ENCODE data around the gene MLST8. TPM values are rescaled to one million over a fixed set of nuclear protein-coding genes. Genes with fewer than 3 reads are reported as not detected.

MLST8 gene
- polyA plus RNA-seq, 1 experiment = 62.7 TPM

DNA sequence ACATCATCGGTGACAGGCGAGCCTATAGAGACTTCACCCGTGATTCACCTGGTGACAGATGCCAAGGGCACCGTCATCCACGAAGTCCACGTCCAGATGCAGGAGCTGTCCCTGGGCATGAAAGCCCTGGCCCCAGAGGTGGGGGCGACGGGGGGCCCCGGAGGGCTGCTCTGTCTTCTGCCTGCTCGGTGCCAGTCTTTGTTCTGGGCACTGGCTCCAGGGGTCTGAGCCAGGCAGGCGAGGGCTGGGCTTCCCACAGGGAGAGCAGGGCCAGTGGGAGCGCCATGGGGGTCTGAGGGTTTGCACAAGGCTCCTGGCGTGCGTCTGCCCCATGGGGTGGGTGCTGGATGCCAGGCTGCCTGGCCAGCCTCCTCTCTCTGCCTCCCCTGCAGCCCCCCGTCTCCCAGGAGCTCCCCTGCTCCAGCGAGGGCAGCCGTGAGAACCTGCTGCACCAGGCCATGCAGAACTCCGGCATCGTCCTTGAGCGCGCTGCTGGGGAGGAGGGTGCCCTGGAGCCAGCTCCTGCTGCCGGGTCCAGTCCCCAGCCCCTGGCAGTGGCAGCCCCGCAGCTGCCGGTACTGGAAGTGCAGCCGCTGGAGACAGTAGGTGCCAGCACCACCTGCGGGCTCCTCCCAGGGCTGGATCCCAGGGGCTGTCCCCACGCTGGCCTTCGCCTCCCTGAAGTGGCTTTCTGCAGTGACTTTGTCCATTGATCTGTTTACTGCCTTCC, 28.0 kb downstream of the MLST8 start:
- no peaks in the 10 kb centered on the region for H3K27me3 ChIP-seq (ENCODE audit: control insufficient read depth, insufficient read depth, low read length)
- H3K4me3 ChIP-seq (ENCODE audit: low read depth, low read length) = no peak overlapping the region
- DNase-seq (ENCODE audit: low read depth) = no peak
- H3K36me3 ChIP-seq (ENCODE audit: control insufficient read depth, insufficient read depth, low read length) = peaks cover 43% of the 10 kb centered on the region
- TF ChIP-seq, protein P1, sequence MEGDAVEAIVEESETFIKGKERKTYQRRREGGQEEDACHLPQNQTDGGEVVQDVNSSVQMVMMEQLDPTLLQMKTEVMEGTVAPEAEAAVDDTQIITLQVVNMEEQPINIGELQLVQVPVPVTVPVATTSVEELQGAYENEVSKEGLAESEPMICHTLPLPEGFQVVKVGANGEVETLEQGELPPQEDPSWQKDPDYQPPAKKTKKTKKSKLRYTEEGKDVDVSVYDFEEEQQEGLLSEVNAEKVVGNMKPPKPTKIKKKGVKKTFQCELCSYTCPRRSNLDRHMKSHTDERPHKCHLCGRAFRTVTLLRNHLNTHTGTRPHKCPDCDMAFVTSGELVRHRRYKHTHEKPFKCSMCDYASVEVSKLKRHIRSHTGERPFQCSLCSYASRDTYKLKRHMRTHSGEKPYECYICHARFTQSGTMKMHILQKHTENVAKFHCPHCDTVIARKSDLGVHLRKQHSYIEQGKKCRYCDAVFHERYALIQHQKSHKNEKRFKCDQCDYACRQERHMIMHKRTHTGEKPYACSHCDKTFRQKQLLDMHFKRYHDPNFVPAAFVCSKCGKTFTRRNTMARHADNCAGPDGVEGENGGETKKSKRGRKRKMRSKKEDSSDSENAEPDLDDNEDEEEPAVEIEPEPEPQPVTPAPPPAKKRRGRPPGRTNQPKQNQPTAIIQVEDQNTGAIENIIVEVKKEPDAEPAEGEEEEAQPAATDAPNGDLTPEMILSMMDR (IDR thresholded peaks at IDR 0.05; ENCODE audit: insufficient read depth, low read depth, low read length) = no peak
- ChIA-PET CTCF (no interaction called here), POLR2A (no interaction called here)

DNA sequence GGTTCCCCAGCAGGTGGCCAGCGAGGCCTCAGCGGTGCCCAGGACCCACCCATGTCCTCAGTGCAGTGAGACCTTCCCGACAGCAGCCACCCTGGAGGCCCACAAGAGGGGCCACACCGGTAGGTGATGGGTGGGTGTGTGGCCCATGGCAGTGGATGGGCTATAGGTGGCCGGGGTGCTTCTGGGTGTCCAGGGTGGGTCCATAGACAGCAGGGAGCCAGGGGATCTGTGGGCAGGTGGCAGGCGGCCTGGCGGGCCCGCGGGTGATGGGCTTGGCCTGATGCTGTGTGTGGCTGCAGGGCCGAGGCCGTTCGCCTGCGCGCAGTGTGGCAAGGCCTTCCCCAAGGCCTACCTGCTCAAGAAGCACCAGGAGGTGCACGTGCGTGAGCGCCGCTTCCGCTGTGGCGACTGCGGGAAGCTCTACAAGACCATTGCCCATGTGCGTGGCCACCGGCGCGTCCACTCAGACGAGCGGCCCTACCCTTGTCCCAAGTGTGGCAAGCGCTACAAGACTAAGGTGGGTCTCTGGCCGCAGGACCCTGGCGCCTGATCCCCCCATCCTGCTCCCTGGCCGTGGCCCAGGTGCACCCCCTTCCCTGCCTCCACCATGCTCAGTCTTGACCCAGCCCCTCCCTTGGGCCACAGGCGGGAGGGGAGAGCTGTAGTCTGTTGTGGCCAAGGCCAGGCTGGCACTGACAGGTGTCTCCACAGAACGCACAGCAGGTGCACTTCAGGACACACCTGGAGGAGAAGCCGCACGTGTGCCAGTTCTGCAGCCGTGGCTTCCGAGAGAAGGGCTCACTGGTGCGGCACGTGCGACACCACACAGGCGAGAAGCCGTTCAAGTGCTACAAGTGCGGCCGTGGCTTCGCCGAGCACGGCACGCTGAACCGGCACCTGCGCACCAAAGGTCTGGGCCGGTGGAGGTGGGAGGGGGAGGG, 28.9 kb downstream of the MLST8 start:
- CTCF ChIA-PET = no interaction called here
- H3K36me3 ChIP-seq (ENCODE audit: control insufficient read depth, insufficient read depth, low read length) = peaks cover 36% of the 10 kb centered on the region
- TF ChIP-seq, protein P1 (IDR thresholded peaks at IDR 0.05; ENCODE audit: insufficient read depth, low read depth, low read length) = no peak
- POLR2A ChIA-PET = no interaction called here
- H3K4me3 ChIP-seq (ENCODE audit: low read depth, low read length) = no peak overlapping the region
- no peak for DNase-seq (ENCODE audit: low read depth)
- no peaks in the 10 kb centered on the region for H3K27me3 ChIP-seq (ENCODE audit: control insufficient read depth, insufficient read depth, low read length)

DNA sequence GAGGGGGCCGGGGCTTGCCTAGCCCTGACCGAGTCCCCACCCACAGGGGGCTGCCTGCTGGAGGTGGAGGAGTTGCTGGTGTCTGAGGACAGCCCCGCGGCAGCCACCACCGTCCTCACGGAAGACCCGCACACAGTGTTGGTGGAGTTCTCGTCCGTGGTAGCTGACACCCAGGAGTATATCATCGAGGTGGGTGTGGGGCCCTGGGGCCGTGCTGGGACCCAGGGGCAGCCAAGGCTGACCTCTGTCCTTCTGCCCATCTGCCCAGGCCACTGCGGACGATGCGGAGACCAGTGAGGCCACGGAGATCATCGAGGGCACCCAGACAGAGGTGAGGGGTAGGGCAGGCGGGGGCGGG, 29.5 kb downstream of the MLST8 start:
- Histone ChIP-seq H3K4me3 (ENCODE audit: low read depth, low read length) (no peak overlapping the region), H3K27me3 (ENCODE audit: control insufficient read depth, insufficient read depth, low read length) (no peaks in the 10 kb centered on the region), H3K36me3 (ENCODE audit: control insufficient read depth, insufficient read depth, low read length) (peaks cover 33% of the 10 kb centered on the region)
- DNase-seq (ENCODE audit: low read depth) = no peak
- TF ChIP-seq, protein P1 (IDR thresholded peaks at IDR 0.05; ENCODE audit: insufficient read depth, low read depth, low read length) = no peak
- ChIA-PET CTCF (no interaction called here), POLR2A (no interaction called here)

DNA sequence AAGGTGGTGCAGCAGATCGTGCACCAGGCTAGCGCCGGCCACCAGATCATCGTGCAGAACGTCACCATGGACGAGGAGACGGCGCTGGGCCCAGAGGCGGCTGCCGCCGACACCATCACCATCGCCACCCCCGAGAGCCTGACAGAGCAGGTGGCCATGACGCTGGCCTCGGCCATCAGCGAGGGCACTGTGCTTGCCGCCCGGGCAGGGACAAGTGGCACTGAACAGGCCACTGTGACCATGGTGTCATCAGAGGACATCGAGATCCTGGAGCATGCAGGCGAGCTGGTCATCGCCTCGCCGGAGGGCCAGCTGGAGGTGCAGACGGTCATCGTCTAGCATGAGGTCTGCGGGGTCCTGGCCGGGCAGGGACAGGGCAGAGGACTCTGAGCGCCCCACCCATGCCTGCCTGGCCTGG, 30.0 kb downstream of the MLST8 start:
- peaks cover 33% of the 10 kb centered on the region for H3K36me3 ChIP-seq (ENCODE audit: control insufficient read depth, insufficient read depth, low read length)
- CTCF ChIA-PET = no interaction called here

More for the DNA sequence above, 30.0 kb downstream of the MLST8 start:
- H3K27me3 ChIP-seq (ENCODE audit: control insufficient read depth, insufficient read depth, low read length) = no peaks in the 10 kb centered on the region
- TF ChIP-seq, protein P1 (IDR thresholded peaks at IDR 0.05; ENCODE audit: insufficient read depth, low read depth, low read length) = no peak
- POLR2A ChIA-PET = no interaction called here
- DNase-seq (ENCODE audit: low read depth) = no peak
- H3K4me3 ChIP-seq (ENCODE audit: low read depth, low read length) = no peak overlapping the region
